ENCODE data around the gene ZNF491. TPM values are rescaled to one million over a fixed set of nuclear protein-coding genes. Genes with fewer than 3 reads are reported as not detected.
"Not testable (repeated sequence)": the region's sequence is repeated elsewhere in the genome, so short reads cannot be mapped to it uniquely, and the experiment has no call there.

ZNF491 gene
- total and polyA plus RNA-seq, 9 of the 15 experiments (the other 6 are each of a cell fraction or from before 2014, with no cell fraction given) = 0.19 to 0.95 (median 0.39) TPM; not detected in 1

DNA sequence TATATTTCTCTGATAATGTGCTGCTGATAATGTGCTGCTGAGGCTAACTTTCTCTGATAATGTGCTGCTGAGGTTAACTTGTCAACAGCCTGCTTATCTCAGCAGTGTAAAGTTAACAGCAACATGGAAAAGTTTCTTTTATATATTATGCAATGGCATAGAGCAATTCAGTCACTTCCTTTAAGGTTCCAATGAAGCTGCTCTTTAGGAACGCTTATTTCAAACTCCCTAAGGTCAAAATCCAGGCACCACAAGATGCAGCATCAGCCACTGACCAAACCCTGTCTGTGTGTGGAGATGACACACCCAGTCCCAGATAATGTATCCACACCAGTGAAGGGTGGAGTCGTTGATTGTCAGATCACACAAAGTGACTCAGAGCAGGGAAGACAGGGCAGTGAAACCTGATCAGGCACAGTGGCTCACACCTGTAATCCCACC, 37.3 kb downstream of the ZNF491 start:
- H3K4me2 ChIP-seq (ENCODE audit: insufficient read depth, low read length); BruUV-seq (replicated peaks); H3K4me3 ChIP-seq; H3K79me2 ChIP-seq (ENCODE audit: control insufficient read depth, insufficient read depth, low read length); H2AFZ ChIP-seq (ENCODE audit: low read depth, low read length); H3K9me1 ChIP-seq (ENCODE audit: control insufficient read depth, insufficient read depth, low read length); H3K9ac ChIP-seq (ENCODE audit: insufficient read depth in 1 of 2, low read depth in 2 of 2, low read length in 2 of 2); H3K27me3 ChIP-seq (ENCODE audit: control insufficient read depth in 2 of 2, insufficient read depth in 2 of 2, low read length in 2 of 2); intact Hi-C loops (cut with micrococcal nuclease); H3K4me1 ChIP-seq (replicated peaks in 1 of 2; ENCODE audit: control insufficient read depth in 2 of 2, insufficient read depth in 2 of 2, low read length in 2 of 2); CTCF ChIA-PET (ENCODE audit: low intra/inter-chr PET ratio); in situ Hi-C loops (cut with MboI); H4K20me1 ChIP-seq (replicated peaks; ENCODE audit: control insufficient read depth, insufficient read depth, low read length); TF ChIP-seq TEAD4 (CRISPR knock-in tag; IDR thresholded peaks at IDR 0.05; ENCODE audit: borderline replicate concordance): not testable (repeated sequence)
- peak overlapping the region; percentile 46; the same call in 2 of the 3 replicates for H3K27ac ChIP-seq (ENCODE audit: extremely low read depth, low read depth, low read length)
- peak; percentile 97 for ATAC-seq
- POLR2A ChIA-PET = interaction anchor here (0.9 to 1.2 kb wide), 3 partner anchors 20 to 22 kb away, joined by 3 read pairs; no protein-coding TSS in a partner anchor
- WGBS (ENCODE audit: insufficient coverage, low coverage, missing lambda C conversion rate) = 0% methylated on average over 2 of the region's 2 CpGs
- DNase-seq (ENCODE audit: extremely low read depth in 1 of 4, low spot score in 3 of 4) = peak; percentile 26 to 81 (median 40)
- peaks cover 40% of the 10 kb centered on the region for H3K36me3 ChIP-seq (ENCODE audit: control insufficient read depth, insufficient read depth, low read length)
- H3K9me3 ChIP-seq (replicated peaks; ENCODE audit: control insufficient read depth, insufficient read depth, low read depth, low read length) = peaks cover 35% of the 10 kb centered on the region
- peak; percentile 70 for FAIRE-seq
- TF ChIP-seq MEIS2 (IDR thresholded peaks at IDR 0.05; ENCODE audit: partially characterized antibody) (peak; percentile 77), TCF3 (CRISPR knock-in tag; IDR thresholded peaks at IDR 0.05) (peak; percentile 85), FOXA3 (CRISPR knock-in tag; conservative IDR thresholded peaks at IDR 0.05 in 1 of 2, IDR thresholded peaks at IDR 0.05 in 1 of 2) (peak; percentile 43 to 93; a peak in 2 of 4 replicates), TEAD4 (IDR thresholded peaks at IDR 0.05; ENCODE audit: low read length) (peak; percentile 83), RCOR1 (IDR thresholded peaks at IDR 0.05; ENCODE audit: borderline replicate concordance in 1 of 2, low read depth in 2 of 2, low read length in 2 of 2) (peak in 1 of 2 experiments; percentile 48; a peak in 2 of 4 replicates), SP1 (CRISPR knock-in tag; IDR thresholded peaks at IDR 0.05) (peak; percentile 38), FOSL1 (tag; conservative IDR thresholded peaks at IDR 0.05) (peak; percentile 78), SMARCE1 (IDR thresholded peaks at IDR 0.05) (peak; percentile 52; the same call in 1 of the 2 replicates), KLF16 (IDR thresholded peaks at IDR 0.05) (peak; percentile 62; the same call in 1 of the 2 replicates), CTBP1 (IDR thresholded peaks at IDR 0.05; ENCODE audit: borderline replicate concordance) (peak; percentile 87), HDAC3 (IDR thresholded peaks at IDR 0.05; ENCODE audit: borderline replicate concordance, partially characterized antibody) (peak; percentile 83), CBFA2T3 (IDR thresholded peaks at IDR 0.05) (peak; percentile 83), FOXK1 (CRISPR knock-in tag; IDR thresholded peaks at IDR 0.05; ENCODE audit: borderline replicate concordance) (peak; percentile 25; the same call in 1 of the 2 replicates), SMARCA4 (IDR thresholded peaks at IDR 0.05) (peak; percentile 66; the same call in 1 of the 2 replicates), HDAC1 (IDR thresholded peaks at IDR 0.05) (0 out of 4 replicates have a peak, but pooled peaks of 1 of the 2 experiments have one; percentile 22), JUND (IDR thresholded peaks at IDR 0.05; ENCODE audit: borderline replicate concordance, low read depth, low read length) (peak; percentile 49; the same call in 1 of the 2 replicates), JUND (tag; IDR thresholded peaks at IDR 0.05; ENCODE audit: borderline replicate concordance, low read depth, low read length) (peak; percentile 47; the same call in 1 of the 3 replicates), PML (IDR thresholded peaks at IDR 0.05; ENCODE audit: low read length) (peak; percentile 50; the same call in 1 of the 2 replicates), MTA2 (IDR thresholded peaks at IDR 0.05; ENCODE audit: low read depth) (peak; percentile 56; the same call in 1 of the 2 replicates), NCOR1 (IDR thresholded peaks at IDR 0.05) (peak; percentile 74), ATF7 (IDR thresholded peaks at IDR 0.05) (peak; percentile 60)
- TF ChIP-seq, protein P1, sequence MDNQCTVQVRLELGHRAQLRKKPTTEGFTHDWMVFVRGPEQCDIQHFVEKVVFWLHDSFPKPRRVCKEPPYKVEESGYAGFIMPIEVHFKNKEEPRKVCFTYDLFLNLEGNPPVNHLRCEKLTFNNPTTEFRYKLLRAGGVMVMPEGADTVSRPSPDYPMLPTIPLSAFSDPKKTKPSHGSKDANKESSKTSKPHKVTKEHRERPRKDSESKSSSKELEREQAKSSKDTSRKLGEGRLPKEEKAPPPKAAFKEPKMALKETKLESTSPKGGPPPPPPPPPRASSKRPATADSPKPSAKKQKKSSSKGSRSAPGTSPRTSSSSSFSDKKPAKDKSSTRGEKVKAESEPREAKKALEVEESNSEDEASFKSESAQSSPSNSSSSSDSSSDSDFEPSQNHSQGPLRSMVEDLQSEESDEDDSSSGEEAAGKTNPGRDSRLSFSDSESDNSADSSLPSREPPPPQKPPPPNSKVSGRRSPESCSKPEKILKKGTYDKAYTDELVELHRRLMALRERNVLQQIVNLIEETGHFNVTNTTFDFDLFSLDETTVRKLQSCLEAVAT (IDR thresholded peaks at IDR 0.05) = peak in 1 of 2 experiments; percentile 25; a peak in 1 of 4 replicates
- TF ChIP-seq, protein P2, sequence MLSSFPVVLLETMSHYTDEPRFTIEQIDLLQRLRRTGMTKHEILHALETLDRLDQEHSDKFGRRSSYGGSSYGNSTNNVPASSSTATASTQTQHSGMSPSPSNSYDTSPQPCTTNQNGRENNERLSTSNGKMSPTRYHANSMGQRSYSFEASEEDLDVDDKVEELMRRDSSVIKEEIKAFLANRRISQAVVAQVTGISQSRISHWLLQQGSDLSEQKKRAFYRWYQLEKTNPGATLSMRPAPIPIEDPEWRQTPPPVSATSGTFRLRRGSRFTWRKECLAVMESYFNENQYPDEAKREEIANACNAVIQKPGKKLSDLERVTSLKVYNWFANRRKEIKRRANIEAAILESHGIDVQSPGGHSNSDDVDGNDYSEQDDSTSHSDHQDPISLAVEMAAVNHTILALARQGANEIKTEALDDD (IDR thresholded peaks at IDR 0.05) = peak; percentile 79

Measured in K562 (cell line).